ENCODE results near the gene SEMA3E.

DNA sequence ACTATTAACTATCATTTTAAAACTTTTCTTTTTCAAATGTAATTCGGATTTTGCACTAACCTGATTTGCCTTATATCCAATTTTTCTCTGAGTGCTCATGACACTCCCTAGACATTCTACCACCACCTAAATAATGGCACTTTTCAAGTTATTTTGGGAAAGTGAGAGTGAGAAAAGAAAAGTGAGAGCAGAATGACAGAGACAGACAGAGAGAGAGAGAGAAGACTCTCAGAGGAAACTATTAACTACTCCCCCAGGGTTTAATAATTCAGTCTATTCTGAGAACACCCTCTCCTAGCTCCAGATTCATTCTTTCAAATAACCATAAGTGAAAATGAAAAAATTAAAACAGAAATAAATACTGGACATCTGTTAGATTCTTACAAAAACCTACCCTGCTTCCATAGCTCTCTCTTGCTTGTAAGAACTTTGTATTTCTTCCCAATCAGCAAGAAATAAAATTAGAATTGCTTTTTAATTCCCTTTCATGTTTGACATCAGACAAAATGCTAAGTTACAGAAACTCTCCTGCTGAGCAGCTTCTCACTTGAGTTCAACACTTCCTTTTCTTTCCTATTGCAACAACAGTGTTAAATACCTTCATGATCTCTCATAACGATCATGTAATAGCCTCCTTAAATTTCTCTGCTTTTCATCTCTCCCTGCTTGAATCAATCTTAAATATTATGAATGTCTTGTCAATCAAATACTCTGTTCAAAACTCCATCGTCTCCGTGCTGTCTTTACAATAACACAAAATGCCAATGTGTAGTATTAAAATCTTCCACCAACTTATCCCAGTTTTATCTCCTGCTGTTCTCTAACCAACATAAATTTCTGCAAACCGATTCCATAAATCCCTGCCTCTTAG is 191.7 kb downstream of the SEMA3E start:
- TF ChIP-seq CTCF (IDR thresholded peaks at IDR 0.05): no peak
- TF ChIP-seq POLR2A (IDR thresholded peaks at IDR 0.05): no peak
